GM19455 (cell line): Measurements from ENCODE around the gene MBNL1.
"Not testable (repeated sequence)": the region's sequence is repeated elsewhere in the genome, so short reads cannot be mapped to it uniquely, and the experiment has no call there.

ENCODE experiments used
- ATAC-seq: cut with Tn5 transposase; IDR thresholded peaks from one replicate; pipeline ENCODE4 v1.9.1; 2021; ENCODE audit not compliant: unreplicated experiment

Gene MBNL1

DNA sequence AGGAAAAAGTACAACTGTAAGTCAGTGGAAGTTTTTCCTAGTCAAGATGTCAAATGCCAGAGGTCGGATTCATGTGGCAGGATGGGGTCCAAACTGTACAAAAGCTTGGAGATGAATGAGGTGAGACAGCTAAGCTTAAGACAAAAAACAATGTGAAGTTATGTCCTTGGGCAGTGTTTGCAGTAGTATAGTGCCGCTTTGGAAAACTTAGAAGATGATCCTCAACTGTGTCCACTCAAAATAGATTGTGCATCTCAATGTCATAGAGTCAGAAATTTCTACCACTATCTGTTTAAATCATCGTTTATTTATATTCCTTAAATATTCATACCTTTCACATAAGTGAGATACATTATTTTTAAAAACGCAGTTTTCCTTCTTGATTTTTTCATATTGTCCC lies 77.3 kb downstream of the MBNL1 start:
- no peak for ATAC-seq

DNA sequence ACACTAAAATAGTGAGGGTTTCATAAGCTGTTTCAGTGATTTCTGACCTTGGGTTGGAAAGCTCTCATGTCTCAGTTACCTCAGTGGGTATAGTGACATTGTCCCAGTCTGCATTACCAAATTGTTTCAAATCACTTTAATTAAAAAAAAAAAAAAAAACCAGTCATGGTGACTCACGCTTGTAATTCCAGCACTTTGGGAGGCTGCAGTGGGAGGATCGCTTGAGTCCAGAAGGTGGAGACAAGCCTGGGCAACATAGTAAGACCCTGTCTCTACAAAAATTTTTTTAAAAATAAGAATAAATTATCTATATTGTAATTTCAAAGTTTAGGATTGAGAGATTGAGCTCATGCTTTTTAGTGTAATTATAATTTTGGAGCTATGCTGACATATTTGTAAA lies 78.0 kb downstream of the MBNL1 start:
- ATAC-seq: no peak

DNA sequence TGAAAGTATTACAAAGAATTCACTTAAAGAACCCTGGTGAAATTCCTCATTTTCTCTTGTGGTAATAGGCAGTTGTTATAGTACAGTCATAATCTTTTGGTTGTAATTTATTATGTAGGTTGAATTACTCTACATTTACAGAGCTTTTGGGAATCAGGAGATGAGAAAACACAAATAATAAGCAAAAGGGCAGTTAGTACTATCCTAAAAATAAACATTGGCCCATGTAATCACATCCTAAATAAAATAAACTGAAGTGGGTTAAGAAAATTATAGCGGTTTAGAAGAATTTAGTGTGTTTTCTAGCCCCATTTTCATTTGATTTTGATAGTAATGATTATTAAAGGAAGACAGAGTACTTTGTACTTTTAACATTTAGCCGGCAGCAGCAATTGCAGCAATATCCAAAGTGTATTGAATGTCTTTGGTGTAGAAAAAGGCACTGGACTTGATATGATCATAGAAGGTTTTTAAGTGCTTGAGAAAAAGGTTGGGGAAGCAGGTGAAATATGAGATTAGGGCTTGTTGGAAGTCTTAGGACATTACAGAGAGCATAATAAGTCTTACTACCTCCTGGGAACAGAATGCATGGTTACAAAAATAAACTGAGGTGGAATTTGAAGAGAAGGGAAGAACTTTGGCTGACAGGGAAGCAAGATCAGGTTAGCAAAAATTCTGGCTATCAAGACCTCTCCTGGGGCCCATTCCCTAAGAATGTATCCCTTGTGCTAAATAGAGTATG lies 79.9 kb downstream of the MBNL1 start:
- ATAC-seq: no peak

DNA sequence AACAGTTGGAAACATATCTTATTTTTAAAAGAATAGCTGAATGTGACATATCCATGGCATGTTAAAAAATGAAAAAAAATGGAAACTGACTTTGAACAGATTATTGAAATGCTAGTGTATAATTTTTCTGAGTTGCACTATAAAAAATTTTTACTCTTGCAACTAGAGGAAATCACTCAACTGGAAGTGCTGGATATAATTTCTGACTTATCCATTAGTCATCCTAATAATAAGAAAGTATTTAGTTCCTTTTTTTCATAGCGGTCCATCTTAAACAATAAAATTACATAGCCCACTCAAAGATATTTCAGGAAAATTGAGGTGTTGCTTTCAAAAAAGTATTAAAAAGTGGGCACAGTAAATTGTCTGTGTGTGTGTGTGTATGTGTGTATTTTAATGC lies 80.7 kb downstream of the MBNL1 start:
- ATAC-seq: no peak

DNA sequence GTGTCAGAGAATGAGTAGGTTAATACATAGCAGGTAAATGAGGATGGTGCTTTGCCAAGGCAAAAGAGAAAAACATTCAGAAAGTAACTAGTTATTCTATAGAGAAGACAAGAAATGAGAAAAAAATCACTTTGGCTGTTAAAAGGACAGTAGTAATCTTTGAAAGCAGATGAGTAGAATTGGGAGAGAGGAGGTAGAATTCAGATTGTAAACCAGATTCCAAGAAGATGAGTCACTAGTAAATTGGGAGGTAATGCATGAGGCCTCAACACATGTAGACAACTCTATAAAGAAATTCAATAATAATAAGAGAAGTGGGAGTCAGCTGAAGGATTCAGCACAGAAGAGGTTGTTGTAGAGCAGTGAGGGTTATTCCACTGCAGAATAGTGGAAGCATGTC lies 81.4 kb downstream of the MBNL1 start:
- ATAC-seq: no peak

DNA sequence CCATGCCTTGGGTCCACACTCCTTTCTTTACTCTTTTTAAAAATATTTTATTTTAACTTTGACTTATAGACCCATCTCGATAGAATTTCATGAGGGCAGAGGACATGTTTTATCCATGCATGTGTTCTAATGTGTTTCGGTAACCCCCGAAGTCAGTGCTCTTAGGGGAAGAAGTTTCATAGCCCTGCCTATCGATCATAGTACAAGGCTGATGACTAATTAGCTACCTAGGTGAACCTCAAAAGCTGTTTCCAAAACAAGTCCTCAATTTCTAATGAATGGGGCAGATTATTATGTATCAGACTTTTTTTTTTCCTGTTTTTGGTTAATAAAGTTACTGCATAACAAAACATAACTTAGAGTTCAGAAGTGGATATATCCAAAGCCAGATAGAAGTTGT lies 82.0 kb downstream of the MBNL1 start:
- ATAC-seq: no peak

DNA sequence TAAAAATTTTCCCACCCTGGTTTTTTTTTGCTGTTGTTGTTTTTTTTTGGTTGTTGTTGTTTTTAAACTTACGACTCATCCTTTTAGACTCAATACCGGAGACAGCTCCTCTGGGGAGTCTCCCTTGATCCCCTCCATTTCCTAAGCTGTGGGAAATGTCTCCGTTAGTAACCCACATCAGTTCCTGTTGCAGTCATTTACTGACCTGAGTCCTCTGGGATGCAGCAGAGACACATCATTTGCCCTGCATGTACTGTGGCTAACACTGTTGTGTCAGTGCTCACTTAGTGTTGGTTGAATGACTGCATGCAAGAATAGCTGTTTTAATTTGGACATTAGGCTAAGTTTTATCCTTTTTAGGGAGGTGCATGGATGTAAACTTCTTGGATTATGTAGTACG lies 83.8 kb downstream of the MBNL1 start:
- no peak for ATAC-seq

DNA sequence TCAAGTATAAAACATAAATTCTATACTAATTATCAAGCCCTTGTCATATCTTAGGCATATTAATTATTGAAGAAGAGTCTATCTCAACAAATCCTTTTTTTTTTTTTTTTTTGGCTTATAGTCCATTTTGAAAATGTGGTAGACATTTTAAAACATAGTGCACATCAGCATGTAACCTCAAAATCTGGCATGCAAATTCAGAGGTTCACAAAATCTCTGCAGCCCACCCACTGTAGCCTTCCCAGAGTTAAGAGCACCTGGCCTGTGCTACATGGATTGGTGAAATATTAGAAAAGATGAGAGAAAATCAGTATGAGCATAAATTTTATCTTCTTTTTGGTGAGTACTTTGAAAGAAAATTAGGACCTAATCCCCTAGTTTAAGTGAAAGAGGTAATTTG lies 84.8 kb downstream of the MBNL1 start:
- ATAC-seq: no peak

DNA sequence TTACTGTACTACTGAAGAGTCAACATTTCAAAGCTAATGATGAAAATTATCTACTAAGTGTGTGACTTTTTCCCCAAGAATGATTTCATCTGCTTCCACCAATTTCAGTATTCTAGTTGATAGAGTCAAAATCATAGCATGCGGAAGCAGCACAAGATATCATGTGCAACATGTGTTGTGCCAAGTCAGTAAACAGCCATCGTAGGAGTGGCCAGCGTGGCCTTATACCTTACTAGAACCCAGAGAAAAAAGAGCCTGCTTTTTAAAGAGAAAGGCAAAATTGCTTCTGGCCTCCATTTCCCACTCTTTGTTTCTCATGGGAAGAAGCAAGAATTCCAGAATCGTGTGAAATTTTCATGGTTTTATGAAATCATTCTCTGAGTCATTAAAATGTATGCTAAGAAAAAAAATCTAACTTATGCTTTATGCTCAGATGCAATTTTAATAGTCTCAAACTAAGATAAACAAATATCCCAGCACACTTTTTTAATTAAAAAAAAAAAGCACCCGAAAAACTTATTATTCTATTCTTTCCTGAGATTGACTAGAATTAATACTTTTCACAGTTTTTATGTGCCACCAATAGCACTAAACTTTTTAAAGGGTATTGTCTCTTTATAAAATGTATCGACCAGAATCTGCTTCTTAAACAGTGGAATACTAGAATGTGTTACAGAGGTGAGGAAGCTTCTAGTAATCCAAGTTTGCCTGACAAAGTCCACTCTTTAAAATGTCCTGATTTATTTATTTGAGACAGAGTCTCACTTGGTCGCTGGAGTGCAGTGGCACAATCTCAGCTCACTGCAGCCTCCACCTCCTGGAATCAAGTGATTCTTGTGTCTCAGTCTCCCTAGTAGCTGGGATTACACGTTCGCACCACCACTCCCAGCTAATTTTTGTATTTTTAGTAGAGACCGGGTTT lies 87.3 kb downstream of the MBNL1 start:
- no peak for ATAC-seq

DNA sequence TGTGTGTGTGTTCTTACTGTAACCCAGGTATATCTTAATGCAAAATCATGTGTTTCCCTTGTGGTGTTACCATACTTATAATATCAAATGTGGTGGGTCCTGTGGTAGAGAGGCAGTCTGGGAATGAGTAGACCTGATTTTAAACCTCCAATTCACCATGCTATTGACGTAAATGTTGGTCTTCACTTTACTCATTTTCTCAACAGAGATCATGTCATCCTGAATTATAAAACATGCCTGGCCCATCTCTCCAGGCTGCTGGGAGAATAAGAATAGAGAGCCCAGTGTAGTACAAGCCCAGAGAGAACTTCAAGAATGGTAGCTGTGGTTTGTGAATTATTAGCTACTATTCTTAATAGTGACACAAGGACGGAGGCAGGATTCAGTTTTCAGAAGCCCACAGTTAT lies 88.1 kb downstream of the MBNL1 start:
- no peak for ATAC-seq

DNA sequence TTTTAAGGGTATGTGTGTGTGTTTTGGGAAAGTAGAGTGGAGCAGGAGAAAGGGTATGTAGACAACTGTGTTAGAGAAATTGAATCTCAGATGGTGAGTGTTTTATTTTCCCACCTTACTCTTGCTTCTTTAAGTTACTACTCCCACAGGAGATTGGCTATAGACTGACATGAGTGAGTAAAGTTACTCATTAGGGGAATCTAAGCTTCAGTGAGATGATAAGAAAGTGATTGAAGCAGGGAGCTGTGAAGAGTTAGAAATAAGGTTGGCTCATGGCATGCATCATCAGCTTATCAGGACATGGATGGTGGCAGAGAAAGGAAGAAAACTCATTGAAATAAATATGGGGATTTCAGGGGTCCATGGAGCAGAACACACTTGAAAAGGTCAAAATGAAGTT lies 88.9 kb downstream of the MBNL1 start:
- ATAC-seq: no peak

DNA sequence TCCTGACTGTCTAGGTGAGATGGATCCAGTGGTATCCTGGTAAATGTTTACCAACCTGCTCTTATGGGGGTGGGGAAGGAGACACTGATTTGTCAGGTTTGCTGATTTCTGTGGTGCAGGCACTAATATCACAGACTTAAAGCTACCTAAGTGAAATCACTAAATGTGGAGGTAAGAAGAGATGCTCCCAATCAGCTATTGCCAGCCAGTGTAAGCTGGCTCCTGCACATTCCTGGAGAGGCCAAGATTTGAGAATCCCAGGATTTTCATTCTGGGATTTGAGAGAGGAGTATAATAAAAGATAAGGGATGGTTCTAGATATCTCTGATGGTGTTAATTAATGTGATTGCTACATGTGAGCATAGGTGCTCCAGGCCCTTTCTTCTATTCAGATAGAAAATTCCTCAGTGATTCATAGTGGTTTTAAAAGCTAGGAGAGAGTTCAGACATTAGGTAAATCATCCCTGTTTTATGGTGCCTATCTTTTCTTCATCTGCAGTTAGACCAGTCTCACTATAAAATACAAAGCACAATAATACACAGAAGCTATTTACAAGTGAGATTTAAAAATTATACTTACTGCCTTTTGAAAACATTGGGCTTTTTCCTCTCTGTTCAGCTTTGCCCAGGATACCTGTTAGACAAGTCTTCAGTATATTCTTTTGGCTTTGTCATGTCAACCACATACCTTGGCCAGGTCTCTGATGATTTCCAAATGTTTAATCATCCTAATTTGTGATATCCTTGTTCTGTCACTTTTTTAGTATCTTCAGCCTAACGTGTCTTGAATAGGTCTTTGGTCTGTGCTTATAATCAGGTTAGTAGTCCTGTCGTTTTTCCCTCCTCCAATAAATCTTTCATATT lies 90.9 kb downstream of the MBNL1 start:
- ATAC-seq: no peak

DNA sequence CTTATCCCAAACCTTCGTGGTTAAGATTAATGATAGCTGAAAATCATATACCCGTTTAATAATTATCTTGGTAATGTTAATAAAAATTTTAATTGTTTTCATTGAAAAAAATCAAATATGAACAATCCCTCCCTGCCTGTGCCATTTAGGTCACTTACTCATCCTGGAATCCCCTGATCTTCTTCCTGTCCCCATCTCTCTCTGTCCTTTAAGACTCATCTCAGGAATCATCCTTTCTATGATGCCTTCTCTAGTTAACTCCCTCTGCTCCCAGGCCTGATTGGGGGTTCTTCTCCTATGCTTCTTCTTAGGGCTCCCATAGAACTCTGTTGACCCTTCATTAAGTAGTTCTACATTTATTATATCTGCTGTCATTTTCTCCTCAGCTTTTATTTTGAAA lies 91.6 kb downstream of the MBNL1 start:
- ATAC-seq: no peak

DNA sequence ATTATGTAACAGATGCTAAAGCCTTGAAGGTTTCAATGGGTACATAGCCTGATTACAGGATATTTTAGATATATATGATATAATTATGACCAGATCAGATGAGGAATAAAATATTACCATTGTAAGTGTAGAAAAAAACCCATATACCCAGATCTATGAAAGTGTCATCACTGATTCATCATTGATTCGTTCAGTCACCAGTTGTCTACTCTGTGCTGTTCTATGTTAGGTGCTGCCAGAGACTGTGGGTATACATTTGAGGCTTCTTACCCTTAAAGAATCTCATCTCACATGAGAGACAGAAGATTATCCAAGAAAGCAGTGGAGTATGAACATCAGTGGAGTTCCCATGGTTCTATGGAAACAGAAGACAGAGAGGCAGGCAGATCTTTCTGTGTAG lies 92.2 kb downstream of the MBNL1 start:
- no peak for ATAC-seq

DNA sequence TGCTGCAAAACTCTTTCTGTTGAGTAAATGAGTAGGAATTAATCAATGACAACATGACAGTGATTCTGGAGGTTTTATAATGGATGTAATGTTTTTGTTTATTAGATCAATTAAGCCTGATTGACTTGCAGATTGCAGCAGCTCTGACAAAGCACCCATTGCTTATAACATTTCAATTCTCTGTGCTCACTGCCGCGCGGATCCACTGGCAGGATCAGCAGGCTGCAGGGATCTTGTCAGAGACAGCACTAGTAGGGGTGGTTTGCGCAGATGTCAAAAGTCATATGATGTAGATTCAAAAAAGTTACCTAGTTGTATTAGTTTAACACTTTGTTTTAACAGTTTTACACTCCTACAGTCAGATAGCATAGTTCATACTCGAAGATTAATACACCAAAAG lies 93.4 kb downstream of the MBNL1 start:
- ATAC-seq: no peak

DNA sequence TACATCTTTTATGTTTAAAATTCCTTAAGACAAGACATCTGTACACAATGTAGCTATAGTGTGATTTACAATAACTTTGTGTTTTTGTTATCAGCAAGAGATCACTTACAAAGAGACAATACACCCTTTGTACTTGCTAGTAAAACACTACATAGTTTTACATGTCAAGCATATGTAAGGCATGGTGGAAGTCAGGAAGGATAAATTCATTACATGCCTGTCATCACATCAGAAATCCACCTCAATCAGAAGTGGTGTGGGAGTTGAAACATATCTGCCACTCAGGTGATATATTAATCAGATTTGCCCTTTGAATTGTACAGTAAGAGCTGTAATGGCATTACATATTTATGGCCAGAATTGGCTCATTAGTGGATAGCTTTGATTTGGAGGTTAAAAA lies 95.5 kb downstream of the MBNL1 start:
- ATAC-seq: no peak

DNA sequence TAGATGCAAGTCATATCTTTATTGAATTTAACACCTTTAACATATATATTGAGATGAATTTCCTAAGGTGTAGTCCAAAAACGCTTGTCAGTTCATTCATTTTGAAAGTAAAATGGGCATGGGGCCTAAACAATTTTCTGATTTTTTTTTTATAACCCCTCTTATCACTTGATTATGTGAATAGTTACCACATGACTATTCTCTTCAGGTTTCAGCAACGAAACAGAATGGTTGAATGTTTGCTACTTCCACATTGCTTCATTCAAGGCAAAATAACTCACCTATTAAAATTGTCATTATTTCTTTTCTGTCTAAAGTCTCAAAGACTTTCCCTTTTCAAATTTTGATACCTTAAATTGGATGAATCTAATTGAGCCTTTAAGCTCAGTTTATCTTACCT lies 96.4 kb downstream of the MBNL1 start:
- no peak for ATAC-seq

DNA sequence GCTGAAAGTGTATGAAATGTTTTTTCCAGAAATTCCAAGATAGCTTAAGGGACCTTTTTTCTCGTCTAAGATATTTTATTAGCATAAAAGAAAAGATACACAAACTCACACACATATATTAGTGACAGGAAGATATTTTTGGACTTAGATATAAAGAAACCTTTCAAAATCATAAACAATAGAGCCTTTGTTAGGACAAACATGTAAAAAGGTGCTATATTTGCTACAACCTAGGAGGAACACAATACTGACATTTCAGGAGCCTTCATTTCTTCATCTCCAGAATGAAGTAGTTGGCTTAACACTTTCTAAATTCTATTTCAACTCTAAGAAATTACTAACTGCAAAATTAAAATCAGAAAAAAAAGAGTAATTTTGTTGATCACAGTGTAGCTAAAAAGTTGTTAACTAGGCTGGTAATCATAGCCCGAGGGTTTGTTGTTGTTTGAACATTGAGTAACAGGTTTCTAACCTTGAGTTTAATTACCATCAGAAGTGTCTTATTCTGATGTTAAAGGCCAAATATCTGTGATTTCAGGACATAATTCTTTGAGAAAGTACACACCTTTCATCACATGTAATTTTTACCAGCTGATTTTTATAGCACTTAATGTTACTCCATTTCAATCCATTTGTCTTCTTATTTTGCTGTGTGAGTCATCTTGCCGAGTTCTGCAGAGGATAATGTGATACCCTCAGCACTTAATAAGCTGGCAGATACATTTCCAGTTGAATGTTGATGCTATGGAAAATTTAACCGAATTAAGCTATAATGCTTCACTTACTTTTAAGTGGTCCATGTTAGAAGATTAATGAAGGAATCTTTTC lies 97.3 kb downstream of the MBNL1 start:
- ATAC-seq: no peak

DNA sequence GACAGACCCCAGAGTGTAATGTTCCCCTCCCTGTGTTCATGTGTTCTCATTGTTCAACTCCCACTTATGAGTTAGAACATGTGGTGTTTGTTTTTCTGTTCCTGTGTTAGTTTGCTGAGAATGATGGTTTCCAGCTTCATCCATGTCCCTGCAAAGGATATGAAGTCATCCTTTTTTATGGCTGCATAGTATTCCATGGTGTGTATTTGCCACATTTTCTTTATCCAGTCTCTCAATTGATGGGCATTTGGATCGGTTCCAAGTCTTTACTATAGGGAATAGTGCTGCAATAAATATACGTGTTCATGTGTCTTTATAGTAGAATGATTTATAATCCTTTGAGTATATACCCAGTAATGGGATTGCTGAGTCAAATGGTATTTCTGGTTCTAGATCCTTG lies 98.5 kb downstream of the MBNL1 start:
- ATAC-seq: not testable (repeated sequence)

DNA sequence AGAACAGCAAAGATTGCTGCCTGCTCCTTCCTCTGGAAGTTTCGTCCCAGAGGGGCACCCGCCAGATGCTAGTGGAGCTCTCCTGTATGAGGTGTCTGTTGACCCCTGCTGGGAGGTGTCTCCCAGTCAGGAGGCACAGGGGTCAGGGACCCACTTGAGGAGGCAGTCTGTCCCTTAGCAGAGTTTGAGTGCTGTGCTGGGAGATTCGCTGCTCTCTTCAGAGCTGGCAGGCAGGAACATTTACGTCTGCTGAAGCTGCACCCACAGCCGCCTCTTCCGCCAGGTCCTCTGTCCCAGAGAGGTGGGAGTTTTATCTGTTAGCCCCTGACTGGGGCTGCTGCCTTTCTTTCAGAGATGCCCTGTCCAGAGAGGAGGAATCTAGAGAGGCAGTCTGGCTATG lies 103.9 kb downstream of the MBNL1 start:
- ATAC-seq: not testable (repeated sequence)

DNA sequence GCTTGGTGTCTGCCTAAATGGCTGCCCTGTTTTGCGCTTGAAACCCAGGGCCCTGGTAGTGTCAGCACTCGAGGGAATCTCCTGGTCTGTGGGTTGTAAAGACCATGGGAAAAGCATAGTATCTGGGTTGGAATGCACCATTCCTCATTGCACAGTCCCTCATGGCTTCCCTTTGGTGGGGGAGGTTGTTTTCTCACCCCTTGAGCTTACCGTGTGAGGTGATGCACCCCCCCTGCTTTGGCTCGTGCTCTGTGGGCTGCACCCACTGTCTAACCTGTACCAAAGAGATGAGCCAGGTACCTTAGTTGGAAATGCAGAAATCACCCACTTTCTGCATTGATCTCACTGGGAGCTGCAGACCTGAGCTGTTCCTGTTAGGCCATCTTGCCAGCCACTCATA lies 104.7 kb downstream of the MBNL1 start:
- no peak for ATAC-seq
